ENCODE measurements around the gene PGAP3. TPM values are rescaled to one million over a fixed set of nuclear protein-coding genes. Genes with fewer than 3 reads are reported as not detected.

Gene PGAP3
- total RNA-seq, 1 donor from 2014 or later, result 7.3 TPM

- DNase-seq (no peak), ATAC-seq (no peak)
- intact Hi-C loops (cut with micrococcal nuclease), result no loop called here
Observed at GRCh38 chr17:39650121-39650579, 37.7 kb downstream of the PGAP3 start.

GRCh38 chr17:39648616-39649366 lies 39.1 kb downstream of the PGAP3 start:
- intact Hi-C loops (cut with micrococcal nuclease), result no loop called here
- ATAC-seq (no peak), DNase-seq (no peak)

GRCh38 chr17:39647256-39647655 lies 40.6 kb downstream of the PGAP3 start:
- ATAC-seq (peak; percentile 23), DNase-seq (no peak)
- intact Hi-C loops (cut with micrococcal nuclease), result no loop called here

- DNase-seq (no peak), ATAC-seq (no peak)
- intact Hi-C loops (cut with micrococcal nuclease), result no loop called here
Observed at GRCh38 chr17:39643271-39643670, 44.6 kb downstream of the PGAP3 start.

GRCh38 chr17:39642291-39643074 lies 45.4 kb downstream of the PGAP3 start:
- intact Hi-C loops (cut with micrococcal nuclease), result no loop called here
- ATAC-seq, result no peak
- DNase-seq, result no peak

GRCh38 chr17:39641883-39642282 lies 46.0 kb downstream of the PGAP3 start:
- ATAC-seq (no peak), DNase-seq (no peak)
- intact Hi-C loops (cut with micrococcal nuclease), result no loop called here

- ATAC-seq (no peak), DNase-seq (no peak)
- intact Hi-C loops (cut with micrococcal nuclease), result no loop called here
Observed at GRCh38 chr17:39641097-39641496, 46.8 kb downstream of the PGAP3 start.

- DNase-seq (peak; percentile 23), ATAC-seq (no peak)
- intact Hi-C loops (cut with micrococcal nuclease), result no loop called here
Observed at GRCh38 chr17:39640591-39641031, 47.2 kb downstream of the PGAP3 start.

GRCh38 chr17:39639566-39640458 lies 48.0 kb downstream of the PGAP3 start:
- no peak for ATAC-seq
- intact Hi-C loops (cut with micrococcal nuclease), result no loop called here
- DNase-seq, result no peak

GRCh38 chr17:39639043-39639442 lies 48.8 kb downstream of the PGAP3 start:
- DNase-seq, result no peak
- no peak for ATAC-seq
- intact Hi-C loops (cut with micrococcal nuclease), result no loop called here

GRCh38 chr17:39638317-39638716 lies 49.5 kb downstream of the PGAP3 start:
- DNase-seq (no peak), ATAC-seq (no peak)
- intact Hi-C loops (cut with micrococcal nuclease), result no loop called here

GRCh38 chr17:39636927-39637736 lies 50.7 kb downstream of the PGAP3 start, which contains the start of gene STARD3:
Gene STARD3, plus strand, starts transcription at chr17:39637144. Its CDS starts 16,388 bp downstream, at chr17:39653532.
- peak; percentile 96 for DNase-seq
- ATAC-seq, result peak; percentile 97
- intact Hi-C loops (cut with micrococcal nuclease), result no loop called here

- DNase-seq (no peak), ATAC-seq (peak; percentile 7)
- intact Hi-C loops (cut with micrococcal nuclease), result no loop called here
Observed at GRCh38 chr17:39636587-39636926, 51.3 kb downstream of the PGAP3 start.

- intact Hi-C loops (cut with micrococcal nuclease), result no loop called here
- no peak for DNase-seq
- no peak for ATAC-seq
Observed at GRCh38 chr17:39635614-39636176, 52.2 kb downstream of the PGAP3 start.

- ATAC-seq (no peak), DNase-seq (no peak)
- intact Hi-C loops (cut with micrococcal nuclease), result no loop called here
Observed at GRCh38 chr17:39634384-39634871, 53.4 kb downstream of the PGAP3 start.

- intact Hi-C loops (cut with micrococcal nuclease), result no loop called here
- ATAC-seq, result no peak
- no peak for DNase-seq
Observed at GRCh38 chr17:39633570-39634183, 54.2 kb downstream of the PGAP3 start.

- intact Hi-C loops (cut with micrococcal nuclease), result no loop called here
- DNase-seq, result no peak
- ATAC-seq, result no peak
Observed at GRCh38 chr17:39632153-39632941, 55.5 kb downstream of the PGAP3 start.
